Activated T-cell treated with anti-CD3 and anti-CD28 coated beads for 24 hours (primary cell): Measurements from ENCODE around the gene TCN1.
"Not testable (repeated sequence)": the region's sequence is repeated elsewhere in the genome, so short reads cannot be mapped to it uniquely, and the experiment has no call there.

Experiments used
- DNase-seq: peaks from one replicate; pipeline ENCODE4 v3.0.0-alpha.2; 2020; ENCODE audit warnings: low read depth

Gene TCN1

DNA sequence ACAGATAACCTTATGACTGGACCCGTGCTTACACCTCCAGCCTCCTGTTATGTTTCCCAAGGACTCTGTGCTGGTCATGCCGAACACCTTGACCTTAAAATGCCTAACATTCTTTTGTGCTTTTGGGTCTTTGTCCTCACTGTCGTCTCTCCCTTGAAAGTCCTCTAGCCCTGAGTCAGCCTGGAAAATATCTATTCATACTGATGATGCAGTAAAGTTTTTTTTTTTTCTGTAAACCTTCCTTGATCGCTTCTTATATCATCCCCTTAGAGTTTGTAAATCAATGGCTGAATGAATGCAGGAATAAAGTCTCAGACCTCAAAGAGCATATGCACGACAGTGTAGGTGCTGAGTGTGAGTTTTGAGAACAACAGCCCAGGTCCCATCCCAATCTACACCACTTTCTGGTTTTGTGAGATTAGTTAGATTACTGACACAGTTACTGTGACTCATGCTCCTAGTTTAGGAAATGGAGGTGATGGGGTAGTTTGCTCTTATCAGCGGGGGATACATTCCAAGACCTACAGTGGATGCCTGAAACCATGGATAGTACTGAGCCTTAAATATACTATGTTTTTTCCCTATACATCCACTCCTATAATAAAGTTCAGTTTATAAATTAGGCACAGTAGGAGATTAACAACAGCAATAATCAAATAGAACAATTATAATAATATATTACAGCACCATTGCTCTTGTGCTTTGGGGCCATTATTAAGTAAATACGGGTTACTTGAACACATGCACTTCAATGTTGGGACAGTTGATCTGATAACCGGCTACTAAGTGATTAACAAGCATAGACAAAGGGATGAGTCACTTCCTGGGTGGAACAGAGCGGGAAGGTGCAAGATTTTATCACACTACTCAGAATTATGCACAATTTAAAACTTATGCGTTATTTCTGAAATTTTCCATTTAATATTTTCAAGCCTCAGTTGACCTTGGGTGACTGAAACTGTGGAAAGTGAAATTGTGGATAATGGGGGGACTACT is 8.6 kb downstream of the TCN1 start:
- DNase-seq, result no peak

DNA sequence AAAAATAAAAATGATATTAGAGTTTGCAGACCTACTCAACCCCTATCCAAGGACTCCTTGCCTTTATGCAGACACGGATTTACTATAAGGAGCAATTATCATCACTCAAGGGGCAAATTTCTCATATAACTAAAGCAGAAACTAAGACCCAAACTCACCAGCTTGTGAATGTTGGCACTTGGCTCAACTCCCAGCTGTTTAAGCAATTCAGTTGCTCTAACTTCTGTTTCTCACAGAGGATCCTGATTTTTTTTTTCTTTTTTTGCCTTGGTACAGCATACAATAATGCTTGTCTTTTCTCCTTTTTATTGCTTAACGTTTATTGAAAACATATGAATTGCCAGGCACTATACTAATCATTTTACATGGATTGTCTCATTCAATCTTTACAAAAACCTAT is 11.4 kb downstream of the TCN1 start:
- DNase-seq, result no peak

DNA sequence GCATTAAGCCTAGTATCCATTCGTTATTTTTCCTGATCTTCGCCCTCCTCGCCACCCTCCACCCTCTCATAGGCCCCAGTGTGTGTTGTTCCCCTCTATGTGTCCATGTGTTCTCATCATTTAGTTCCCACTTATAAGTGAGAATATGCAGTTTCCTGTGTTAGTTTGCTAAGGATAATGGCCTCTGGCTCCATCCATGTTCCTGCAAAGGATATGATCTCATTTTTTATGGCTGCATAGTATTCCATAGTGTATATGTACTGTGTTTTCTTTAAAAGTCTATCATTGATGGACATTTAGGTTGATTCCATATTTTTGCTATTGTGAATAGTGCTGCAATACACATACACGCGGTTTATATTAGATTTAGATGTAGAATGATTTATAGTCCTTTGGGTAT is 14.9 kb downstream of the TCN1 start:
- not testable (repeated sequence) for DNase-seq

DNA sequence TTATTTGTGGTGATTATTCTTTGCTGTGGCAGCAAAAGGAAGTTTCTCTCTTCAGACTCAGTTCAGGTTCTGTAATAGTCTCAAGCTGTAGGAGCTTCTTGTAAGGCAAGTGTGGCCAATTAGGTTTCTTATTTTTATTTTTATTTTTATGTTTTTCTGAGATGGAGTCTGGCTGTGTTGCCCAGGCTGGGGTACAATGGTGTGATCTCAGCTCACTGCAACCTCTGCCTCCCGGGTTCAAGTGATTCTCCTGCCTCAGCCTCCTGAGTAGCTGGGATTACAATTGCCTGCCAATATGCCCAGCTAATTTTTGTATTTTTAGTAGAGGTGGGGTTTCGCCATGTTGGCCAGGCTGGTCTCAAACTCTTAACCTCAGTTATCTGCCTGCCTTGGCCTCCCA is 16.7 kb downstream of the TCN1 start:
- not testable (repeated sequence) for DNase-seq

DNA sequence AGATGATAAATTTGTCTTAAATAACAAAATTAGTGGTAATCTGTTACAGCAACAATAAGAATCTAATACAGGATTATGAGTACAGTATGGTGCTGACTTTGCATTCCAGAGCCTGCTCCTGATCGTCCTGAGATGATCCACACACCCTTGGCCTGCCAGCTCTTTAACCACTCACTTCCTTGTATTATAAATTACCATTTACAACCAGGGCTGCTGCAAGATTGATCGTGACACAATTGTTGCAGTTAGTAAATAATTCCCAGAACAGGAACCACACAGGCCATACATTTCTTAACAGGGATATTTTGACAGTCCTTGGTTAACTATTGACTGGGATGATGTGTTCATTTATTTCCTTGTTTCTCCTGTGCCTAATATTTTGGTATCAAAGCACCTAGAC is 17.2 kb downstream of the TCN1 start:
- DNase-seq, result no peak

DNA sequence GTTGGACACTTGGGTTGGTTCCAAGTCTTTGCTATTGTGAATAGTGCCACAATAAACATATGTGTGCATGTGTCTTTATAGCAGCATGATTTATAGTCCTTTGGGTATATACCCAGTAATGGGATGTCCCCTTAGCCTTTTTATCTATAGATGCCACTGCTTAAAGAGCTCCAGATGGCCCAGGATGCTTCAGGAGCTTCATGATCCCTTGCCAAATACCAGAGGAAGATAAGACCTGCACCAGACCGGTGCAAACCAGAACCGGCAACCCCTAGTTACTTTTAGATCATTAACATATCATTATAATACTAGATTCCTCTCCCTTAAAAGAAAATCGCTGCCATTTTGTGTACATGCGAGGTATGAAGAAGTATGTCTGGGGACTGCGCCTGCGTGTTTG is 17.8 kb downstream of the TCN1 start:
- not testable (repeated sequence) for DNase-seq

DNA sequence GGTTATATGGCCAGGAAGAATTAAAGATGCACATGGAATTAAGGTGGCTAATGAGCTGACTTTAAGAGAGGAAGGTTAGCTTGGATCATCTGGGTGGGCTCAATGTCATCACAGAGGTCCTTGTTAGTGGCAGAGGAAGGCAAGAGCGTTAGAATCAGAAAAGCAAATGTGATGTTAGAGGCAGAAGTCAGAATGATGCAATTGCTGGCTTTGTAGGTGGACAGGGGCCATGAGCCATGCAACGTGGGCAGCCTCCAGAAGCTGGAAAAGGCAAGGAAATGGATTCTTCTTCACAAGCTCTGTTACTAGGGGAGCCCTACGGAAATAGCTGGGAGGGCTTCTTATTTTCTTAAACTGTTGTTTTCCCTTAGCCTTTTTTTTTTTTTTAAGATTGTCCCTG is 18.7 kb downstream of the TCN1 start:
- no peak for DNase-seq

DNA sequence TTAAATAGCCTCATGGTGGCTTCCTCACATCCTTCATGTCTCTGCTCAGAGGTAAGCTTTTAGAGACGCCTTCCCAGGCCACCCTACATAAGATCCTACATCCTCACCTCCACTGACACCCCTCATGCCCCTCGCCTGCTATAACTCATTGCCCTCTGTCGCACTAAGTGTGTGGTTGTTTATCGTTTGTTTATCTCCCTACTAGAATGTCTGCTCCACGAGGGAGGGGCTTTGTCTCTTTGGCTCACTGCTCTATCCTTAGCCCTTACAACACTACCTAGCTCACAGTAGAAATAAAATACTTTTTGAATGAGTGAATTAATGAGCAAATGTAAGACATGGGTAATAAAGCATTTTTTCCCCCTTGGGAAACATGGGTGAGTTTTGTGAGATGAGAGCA is 19.7 kb downstream of the TCN1 start:
- no peak for DNase-seq

DNA sequence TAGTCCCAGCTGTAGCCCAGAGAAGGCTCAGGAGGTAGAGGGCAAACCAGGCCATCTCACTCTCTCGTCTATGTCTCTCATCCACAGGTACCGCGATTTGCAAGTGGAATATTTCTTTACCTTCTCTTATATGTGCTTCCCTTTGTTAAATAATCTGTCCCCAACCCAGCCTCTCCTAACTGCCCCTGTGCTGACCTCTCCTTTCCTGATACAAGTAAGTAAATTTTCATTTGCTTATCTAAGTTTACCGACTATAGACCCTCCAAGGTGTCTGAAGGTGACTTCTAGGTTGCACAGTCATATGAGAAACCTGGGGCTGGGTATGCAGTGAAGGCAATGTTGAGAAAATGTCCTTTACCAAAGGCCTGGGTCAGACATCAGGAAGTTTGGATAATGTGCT is 20.9 kb downstream of the TCN1 start, which contains the start of gene CBLIF:
TSS of gene CBLIF (minus strand) at position 101 of the 400 bp plus-strand sequence. CDS start at position 55, 46 bp downstream.
- DNase-seq, result no peak

DNA sequence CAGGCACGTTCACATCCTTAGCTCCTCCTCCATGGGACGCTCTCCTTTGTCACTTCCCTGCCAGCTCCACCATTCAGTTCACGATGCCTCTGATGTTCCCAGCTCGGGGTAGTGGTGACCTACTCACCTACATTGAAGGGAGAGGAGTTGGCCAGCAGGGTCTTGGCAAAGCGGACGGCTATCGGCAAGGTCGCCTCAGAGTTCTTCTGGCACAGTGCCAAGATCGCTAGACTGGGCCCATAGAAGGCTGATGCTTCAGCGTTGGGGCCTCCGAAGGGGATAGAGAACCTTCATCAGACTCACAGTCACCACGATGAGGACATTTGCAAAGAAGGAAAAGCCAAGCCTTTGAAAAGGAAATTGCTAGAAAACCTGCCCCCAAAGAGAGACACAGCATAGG is 24.0 kb downstream of the TCN1 start:
- no peak for DNase-seq

DNA sequence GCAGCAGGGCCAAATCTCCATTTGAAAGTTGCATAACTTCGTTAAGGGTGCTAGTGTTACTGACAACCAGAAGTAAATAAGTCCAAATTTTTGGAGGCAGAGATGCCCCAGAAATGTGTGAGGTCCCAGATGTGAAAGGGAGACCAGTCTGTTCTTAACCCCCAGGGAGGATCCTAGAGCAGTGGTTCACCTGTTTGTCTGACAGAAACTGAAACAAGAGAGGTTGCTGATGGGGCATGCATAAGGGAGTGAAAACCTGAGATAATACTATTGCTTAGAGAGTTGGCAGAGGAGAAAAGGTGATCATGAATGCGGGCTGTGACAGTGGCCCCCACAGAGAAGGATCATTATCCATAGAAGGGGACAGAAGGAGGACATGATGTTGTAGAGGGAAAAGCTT is 24.8 kb downstream of the TCN1 start:
- no peak for DNase-seq

DNA sequence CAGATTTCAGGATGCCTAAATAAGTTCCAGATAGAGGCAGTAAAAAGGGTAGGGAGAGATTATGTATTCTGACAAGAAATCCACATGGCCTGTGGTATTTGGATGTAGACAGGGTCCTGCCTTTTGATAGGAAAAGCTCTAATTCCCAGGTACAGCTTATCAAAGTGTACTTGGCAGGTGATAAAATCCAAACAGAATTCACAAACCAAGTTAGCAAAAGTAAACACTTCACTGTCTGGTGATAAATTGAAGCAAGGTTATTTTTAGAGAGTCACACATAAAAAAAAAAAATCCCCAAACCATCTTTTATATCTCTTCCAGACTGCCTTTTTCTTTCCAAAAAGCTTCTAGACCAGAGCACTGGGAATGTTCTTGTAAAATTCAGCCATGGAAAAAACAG is 26.7 kb downstream of the TCN1 start:
- no peak for DNase-seq

DNA sequence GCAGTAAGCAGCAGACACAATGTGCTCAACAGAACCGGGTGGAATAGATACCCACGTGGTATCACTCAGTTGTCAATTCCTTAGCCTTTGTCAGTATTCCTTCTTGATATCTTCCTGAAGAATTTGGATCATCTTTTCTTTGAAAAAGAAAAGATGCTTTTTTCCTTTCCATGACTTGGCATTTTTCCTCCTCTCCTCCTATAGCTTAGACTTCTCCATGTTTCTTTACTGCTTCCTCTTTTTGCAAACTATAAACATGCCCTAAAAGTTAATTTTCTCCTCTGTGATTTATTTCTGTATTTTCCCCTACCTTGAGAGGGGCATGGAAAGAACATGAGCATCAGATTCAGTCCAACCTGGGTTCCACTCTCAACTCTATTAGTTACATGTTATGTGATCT is 32.7 kb downstream of the TCN1 start:
- DNase-seq, result no peak

DNA sequence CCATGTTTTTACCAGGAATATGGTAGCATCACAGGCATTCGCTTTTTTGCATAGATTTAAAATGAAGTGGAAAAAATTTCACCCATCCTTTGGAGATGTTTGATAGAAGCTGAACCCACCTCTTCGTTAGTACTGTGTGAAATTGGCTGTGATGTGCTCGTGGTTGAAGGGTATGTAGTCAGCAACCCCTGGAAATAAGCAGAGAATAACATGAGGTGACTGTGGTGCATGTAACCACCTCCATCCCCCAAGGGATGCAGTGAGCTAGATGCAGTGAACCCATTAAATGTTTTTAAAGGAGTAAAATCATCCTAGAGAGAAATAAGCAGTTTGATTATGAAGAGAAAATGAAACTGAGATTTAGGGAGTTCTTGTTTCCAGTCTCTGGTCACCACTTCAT is 36.9 kb downstream of the TCN1 start:
- no peak for DNase-seq

DNA sequence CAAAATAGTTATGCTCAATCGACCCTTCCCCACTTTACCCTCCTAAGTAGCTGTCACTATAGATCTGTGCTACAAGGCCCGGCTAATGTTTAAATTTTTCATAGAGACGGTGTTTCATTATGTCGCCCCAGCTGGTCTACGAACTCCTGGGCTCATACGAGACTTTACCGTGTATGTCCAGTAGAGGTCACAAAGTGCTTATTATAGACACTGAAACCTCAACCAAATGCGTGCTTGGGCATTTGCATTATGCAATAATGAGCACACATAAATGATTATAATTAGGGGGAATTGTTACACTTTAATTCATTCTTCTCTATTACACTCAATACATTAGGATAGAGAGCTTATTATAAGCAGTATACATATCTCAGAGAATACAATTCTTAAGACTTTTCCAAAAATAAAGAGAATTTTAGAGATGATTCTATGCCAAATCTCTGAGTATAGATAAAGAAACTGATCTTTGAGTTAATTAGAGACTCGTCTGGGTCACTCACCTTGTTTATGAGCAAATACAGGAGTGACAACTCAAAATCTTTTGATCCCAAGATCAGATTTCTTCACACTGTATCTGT is 43.2 kb downstream of the TCN1 start:
- DNase-seq, result peak; percentile 10

DNA sequence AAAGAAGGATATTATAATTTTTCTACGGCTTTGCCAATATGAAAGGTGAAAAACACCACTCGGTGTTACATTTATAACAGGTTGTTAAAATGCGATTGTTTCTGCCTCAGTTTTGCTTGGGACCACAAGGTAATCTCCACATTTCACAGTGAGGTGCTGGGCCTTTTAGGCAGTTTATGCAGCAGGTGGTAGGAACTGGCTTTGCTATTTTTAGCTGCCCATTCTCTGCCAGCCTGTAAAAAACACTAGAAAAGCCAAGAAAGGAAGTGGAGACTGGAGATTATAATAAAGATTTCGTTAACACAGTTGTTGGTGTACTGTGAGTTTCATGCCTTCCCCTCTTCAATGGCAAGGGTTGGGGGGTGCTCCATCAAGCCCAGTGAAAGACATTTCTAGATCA is 47.7 kb downstream of the TCN1 start:
- no peak for DNase-seq

DNA sequence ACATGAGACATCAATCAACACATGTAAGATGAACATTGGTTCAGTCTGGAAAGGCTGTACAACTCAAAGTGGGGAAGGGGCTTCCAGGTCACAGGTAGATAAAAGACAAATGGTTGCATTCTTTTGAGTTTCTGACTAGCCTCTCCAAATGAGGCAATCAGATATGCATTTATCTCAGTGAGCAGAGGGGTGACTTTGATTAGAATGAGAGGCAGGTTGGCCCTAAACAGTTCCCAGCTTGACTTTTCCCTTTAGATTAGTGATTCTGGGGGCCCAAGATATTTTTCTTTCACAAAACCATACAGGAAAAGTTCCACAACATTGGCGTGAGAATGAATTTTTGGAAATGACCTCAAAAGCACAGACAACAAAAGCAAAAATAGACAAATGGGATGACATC is 49.9 kb downstream of the TCN1 start:
- DNase-seq, result not testable (repeated sequence)

DNA sequence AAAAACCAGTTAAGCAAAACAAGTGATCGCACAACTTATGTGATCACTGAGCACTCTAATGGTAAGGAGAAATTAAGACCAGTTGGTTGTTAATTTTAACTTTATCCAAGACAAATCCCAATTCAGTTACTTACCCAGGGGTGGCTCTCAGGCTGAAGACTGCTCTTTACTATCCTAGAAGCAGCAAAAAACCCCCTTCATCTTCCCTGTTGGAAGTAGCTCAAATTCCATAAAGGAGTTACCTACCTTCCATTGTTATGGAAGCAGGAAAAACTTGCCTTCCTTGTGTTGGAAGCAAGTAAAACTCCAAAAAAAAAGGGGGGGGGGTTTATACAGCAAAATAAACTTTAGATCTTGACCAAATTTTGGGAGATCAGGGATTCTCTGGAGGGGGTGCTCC is 50.5 kb downstream of the TCN1 start:
- DNase-seq, result no peak

DNA sequence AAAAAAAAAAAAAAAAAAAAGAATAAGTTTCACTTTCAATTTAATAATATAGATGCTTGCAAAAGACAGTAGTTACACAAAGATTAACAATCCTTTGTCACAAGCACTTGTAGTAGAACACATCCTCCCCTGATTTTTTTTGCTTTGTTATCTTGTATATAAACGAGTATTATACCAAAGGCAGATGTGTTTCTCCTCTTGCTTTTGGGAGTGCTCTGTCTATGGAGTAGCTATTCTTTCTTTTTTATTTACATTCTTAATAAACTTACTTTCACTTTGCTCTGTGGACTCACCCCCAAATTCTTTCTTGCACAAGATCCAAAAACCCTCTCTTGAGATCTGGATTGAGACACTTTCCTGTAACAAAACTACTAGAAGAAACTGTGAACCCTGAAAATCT is 52.3 kb downstream of the TCN1 start:
- DNase-seq, result no peak

DNA sequence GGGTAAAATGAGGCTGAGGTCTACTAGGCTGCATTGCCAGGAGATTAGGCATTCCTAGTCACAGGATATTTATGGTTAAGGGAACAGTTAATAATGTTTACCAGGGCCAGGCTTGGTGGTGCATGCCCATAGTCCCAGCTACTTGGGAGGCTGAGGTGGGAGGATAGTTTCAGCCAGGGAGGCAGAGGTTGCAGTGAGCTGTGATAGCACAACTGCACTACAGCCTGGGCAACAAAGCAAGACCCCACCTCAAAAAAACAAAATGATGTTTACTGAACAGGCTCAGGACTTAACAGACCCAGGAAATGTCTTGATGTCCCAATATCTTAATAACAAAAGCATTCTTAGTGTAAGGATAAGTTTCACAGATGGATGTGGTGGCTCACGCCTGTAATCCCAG is 52.9 kb downstream of the TCN1 start:
- no peak for DNase-seq

DNA sequence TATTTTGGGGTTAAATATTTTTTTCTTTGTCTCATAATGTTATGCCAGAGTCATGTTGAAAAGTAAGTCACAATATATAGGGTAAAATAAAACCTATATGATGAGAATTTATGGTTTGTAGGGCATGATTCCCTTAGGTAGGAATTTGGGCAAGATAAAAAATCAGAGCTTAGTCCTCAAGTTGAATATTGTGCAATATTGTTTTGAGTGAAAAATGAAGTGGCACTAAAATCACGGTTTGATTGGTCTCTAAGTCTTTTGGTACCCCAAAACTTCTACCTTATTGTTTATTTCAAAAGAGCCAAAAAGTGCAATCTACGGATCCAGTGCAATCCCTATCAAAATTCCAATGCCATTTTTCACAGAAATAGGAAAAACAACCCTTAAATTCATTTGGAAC is 54.1 kb downstream of the TCN1 start:
- DNase-seq, result no peak

DNA sequence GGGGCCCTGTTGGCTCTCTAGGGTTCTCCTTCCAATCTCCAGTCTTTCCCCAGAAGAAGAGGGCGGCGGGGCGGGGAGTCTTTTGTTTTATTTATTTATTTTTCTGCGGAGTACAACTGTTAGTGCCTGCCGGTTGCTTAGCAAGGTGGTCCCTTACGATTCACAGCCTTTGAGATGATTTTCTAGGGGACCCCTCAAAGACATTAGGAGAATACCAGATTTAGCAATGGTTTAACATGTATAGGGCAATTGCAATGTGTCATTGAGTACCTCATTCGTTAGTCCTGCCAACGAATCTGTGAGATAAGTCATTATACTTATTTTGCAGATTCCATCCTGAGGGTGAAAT is 55.4 kb downstream of the TCN1 start:
- DNase-seq, result no peak

DNA sequence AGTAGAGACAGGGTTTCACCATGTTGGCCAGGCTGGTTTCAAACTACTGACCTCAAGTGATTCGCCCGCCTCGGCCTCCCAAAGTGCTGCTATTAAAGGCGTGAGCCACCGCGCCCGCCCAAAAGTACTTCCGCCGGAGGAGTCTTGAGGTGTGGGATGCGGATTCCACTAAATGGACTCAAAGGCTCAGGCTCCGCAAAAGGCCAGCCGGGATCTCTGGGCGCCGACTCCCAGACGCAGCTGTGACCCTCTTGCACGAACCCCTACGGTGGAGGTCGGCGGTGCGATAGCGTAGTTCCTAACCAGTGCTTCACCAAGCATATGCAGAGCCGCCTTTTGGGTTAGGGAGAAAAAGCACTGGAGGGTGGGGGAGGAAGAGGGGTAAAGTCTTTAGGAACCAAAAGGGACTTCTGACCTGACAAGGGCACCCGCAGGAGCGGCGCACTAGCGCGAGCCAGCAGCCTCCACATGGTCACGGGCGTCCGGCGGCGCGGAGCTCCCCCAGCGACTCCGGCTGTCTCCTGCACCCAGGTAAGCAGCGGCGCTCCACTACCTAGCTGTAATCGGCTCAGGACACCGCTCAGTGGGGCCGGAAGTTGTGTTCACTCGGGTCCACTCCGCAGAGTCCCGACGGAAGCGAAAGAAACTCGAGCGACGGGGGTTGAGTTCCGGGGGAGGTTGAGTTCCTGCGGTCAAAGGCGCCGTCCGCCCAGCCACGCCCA is 55.9 kb downstream of the TCN1 start, which contains the start of gene MRPL16:
TSS of gene MRPL16 (minus strand) at position 590 of the 722 bp plus-strand sequence. CDS start at position 470, 120 bp downstream.
- DNase-seq, result peak; percentile 86
